A673 (cell line): Measurements from ENCODE around the gene LYPLA2.

Source experiments
- CTCF ChIP-seq: fragments of 300-800, 200-600 bp; sonication (generic); conservative IDR thresholded peaks from 2 replicates; pipeline ENCODE4 v1.5.1; 2017; ENCODE audit warnings: low read depth, mild to moderate bottlenecking, antibody characterized with exemption, low read length, moderate library complexity, mixed read lengths
- EZH2 ChIP-seq: fragments of 200-600 bp; sonication (generic); IDR thresholded peaks from 2 replicates; pipeline ENCODE4 v1.6.1; 2017; ENCODE audit warnings: borderline replicate concordance, low read depth, mild to moderate bottlenecking, mixed read lengths, antibody characterized with exemption, low read length; ENCODE audit not compliant: poor library complexity, severe bottlenecking

DNA sequence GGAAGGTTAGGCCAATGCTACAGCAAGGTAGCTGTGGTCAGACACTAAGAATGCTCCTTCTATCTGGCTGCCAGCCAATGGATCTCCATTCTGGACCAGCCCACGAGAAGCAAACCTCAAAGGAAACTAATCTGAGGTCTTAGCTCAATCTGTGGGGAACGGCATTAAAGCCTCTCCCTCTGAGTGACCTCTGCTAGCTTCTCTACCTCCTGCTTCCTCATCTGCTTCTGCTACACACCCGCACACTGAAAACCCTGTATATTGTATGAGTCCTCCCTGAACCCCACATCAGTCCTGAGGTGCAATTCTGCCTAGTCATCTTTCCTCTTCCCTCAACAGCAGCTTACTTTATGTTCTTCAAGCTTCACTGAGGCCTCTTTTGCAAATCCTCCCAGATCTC is 16.5 kb downstream of the LYPLA2 start:
- TF ChIP-seq CTCF (no peak), EZH2 (no peak)
